Mesenchymal stem cell (in vitro differentiated cells and primary cell): ENCODE measurements around the gene PABPN1.

ENCODE experiments used
- DNase-seq: peaks from one replicate; pipeline ENCODE4 v3.0.0-alpha.2; 2013
- H2AFZ ChIP-seq: one replicate; pipeline ENCODE4 v1.6.1; 2013; ENCODE audit warnings: low read depth, mild to moderate bottlenecking, control low read depth, inconsistent platforms, low read length, moderate library complexity
- H2AK5ac ChIP-seq: 2 replicates; pipeline ENCODE4 v1.6.1; 2013; ENCODE audit warnings: low read length, moderate library complexity, mild to moderate bottlenecking, inconsistent platforms; ENCODE audit not compliant: severe bottlenecking
- H2BK120ac ChIP-seq: one replicate; pipeline ENCODE4 v1.6.1; 2013; ENCODE audit warnings: low read depth, mild to moderate bottlenecking, inconsistent platforms, low read length, moderate library complexity
- H2BK12ac ChIP-seq, 2 experiments: one replicate each; pipeline ENCODE4 v1.6.1; 2013; ENCODE audit warnings: inconsistent platforms in 2 of 2, low read length in 2 of 2, mild to moderate bottlenecking in 2 of 2, moderate library complexity in 2 of 2, control low read depth in 1 of 2
- H2BK15ac ChIP-seq: one replicate; pipeline ENCODE4 v1.6.1; 2013; ENCODE audit warnings: mild to moderate bottlenecking, low read depth, inconsistent platforms; ENCODE audit not compliant: poor library complexity, severe bottlenecking
- H2BK5ac ChIP-seq: 2 replicates; pipeline ENCODE4 v1.6.1; 2013; ENCODE audit warnings: low read depth, mild to moderate bottlenecking, low read length, control low read depth, inconsistent platforms; ENCODE audit not compliant: poor library complexity, severe bottlenecking
- H3K14ac ChIP-seq, 2 experiments: one replicate each; pipeline ENCODE4 v1.6.1; 2013; ENCODE audit warnings: inconsistent platforms in 2 of 2, low read length in 2 of 2, control low read depth in 1 of 2, mild to moderate bottlenecking in 1 of 2, moderate library complexity in 1 of 2
- H3K18ac ChIP-seq, 2 experiments: one replicate each; pipeline ENCODE4 v1.6.1; 2013; ENCODE audit warnings: inconsistent platforms in 2 of 2, low read length in 2 of 2, control low read depth in 1 of 2, low read depth in 1 of 2, mild to moderate bottlenecking in 1 of 2
- H3K23ac ChIP-seq, 2 experiments: one replicate each; pipeline ENCODE4 v1.6.1; 2013; ENCODE audit warnings: inconsistent platforms in 2 of 2, low read length in 2 of 2, mild to moderate bottlenecking in 2 of 2, moderate library complexity in 2 of 2, control low read depth in 1 of 2
- H3K27ac ChIP-seq: 2 replicates; pipeline ENCODE4 v1.5.1; 2013; ENCODE audit warnings: mild to moderate bottlenecking, moderate library complexity, low read length, control low read depth, inconsistent platforms; ENCODE audit not compliant: poor library complexity, severe bottlenecking
- H3K27me3 ChIP-seq, 2 experiments: 2 replicates each; pipeline versions ENCODE4 v1.6.1 to v1.7.0; 2013; ENCODE audit warnings: low read length in 2 of 2, mild to moderate bottlenecking in 2 of 2, moderate library complexity in 2 of 2, control low read depth in 1 of 2, inconsistent platforms in 1 of 2; ENCODE audit not compliant: control insufficient read depth in 1 of 2, insufficient read depth in 1 of 2
- H3K36me3 ChIP-seq, 2 experiments: 2 replicates each; pipeline versions ENCODE4 v1.6.1 to v1.7.0; 2013; ENCODE audit warnings: low read length in 2 of 2, control low read depth in 1 of 2, inconsistent platforms in 1 of 2, low read depth in 1 of 2, mild to moderate bottlenecking in 1 of 2; ENCODE audit not compliant: insufficient read depth in 2 of 2, control insufficient read depth in 1 of 2
- H3K4ac ChIP-seq, 2 experiments: one replicate each; pipeline ENCODE4 v1.6.1; 2013; ENCODE audit warnings: inconsistent platforms in 2 of 2, low read length in 2 of 2, mild to moderate bottlenecking in 2 of 2, moderate library complexity in 2 of 2, control low read depth in 1 of 2, low read depth in 1 of 2
- H3K4me1 ChIP-seq: 2 replicates; pipeline ENCODE4 v1.6.1; 2013; ENCODE audit warnings: low read depth, low read length, control low read depth; ENCODE audit not compliant: control insufficient read depth, insufficient read depth
- H3K4me2 ChIP-seq: 2 replicates; pipeline ENCODE4 v1.6.1; 2013; ENCODE audit warnings: low read length, mild to moderate bottlenecking, inconsistent platforms; ENCODE audit not compliant: poor library complexity, severe bottlenecking
- H3K4me3 ChIP-seq, 2 experiments: 2 replicates each; pipeline versions ENCODE4 v1.5.1 to v1.7.0; 2013; ENCODE audit warnings: low read length in 2 of 2, mild to moderate bottlenecking in 2 of 2, control low read depth in 1 of 2, low read depth in 1 of 2; ENCODE audit not compliant: insufficient read depth in 1 of 2
- H3K79me1 ChIP-seq: replicated peaks from 2 replicates; pipeline ENCODE4 v1.6.1; 2013; ENCODE audit warnings: mild to moderate bottlenecking, control low read depth, low read length, inconsistent platforms; ENCODE audit not compliant: poor library complexity, severe bottlenecking
- H3K9ac ChIP-seq: 2 replicates; pipeline ENCODE4 v1.7.0; 2013; ENCODE audit warnings: mild to moderate bottlenecking, low read length, moderate library complexity
- H3K9me3 ChIP-seq: 2 replicates; pipeline ENCODE4 v1.7.0; 2013; ENCODE audit warnings: mild to moderate bottlenecking, low read length; ENCODE audit not compliant: control insufficient read depth
- H4K8ac ChIP-seq: one replicate; pipeline ENCODE4 v1.6.1; 2013; ENCODE audit warnings: inconsistent platforms, mild to moderate bottlenecking, low read length, moderate library complexity
- H4K91ac ChIP-seq: one replicate; pipeline ENCODE4 v1.6.1; 2013; ENCODE audit warnings: mild to moderate bottlenecking, low read length, inconsistent platforms
- WGBS: methylation state at CpG from one replicate; pipeline ENCODE4 v1.1.7; 2013; ENCODE audit warnings: mixed read lengths; 5-methylcytosine and 5-hydroxymethylcytosine counted together

Gene PABPN1

GRCh38 chr14:23354990-23355389, 33.7 kb downstream of the PABPN1 start:
- peaks cover 9% of the 10 kb centered on the region for H3K4me1 ChIP-seq
- H3K4ac ChIP-seq = no peak overlapping the region
- H2BK12ac ChIP-seq = no peak overlapping the region
- DNase-seq = no peak
- WGBS = 95% methylated on average over 2 of the region's 6 CpGs
- H2BK120ac ChIP-seq = no peak overlapping the region
- H3K9me3 ChIP-seq = no peaks in the 10 kb centered on the region
- no peak overlapping the region for H4K8ac ChIP-seq
- H3K4me2 ChIP-seq = no peak overlapping the region
- H3K27me3 ChIP-seq = peaks cover 0 to 10% of the 10 kb centered on the region in 2 experiments
- no peak overlapping the region for H3K4me3 ChIP-seq
- no peak overlapping the region for H3K27ac ChIP-seq
- no peak overlapping the region for H4K91ac ChIP-seq
- H3K14ac ChIP-seq = no peak overlapping the region
- no peak overlapping the region for H2BK15ac ChIP-seq
- H2BK5ac ChIP-seq = no peak overlapping the region
- peaks cover 12 to 29% of the 10 kb centered on the region in 2 experiments for H3K36me3 ChIP-seq
- no peak overlapping the region for H3K18ac ChIP-seq
- H3K9ac ChIP-seq = no peak overlapping the region
- no peak overlapping the region for H2AK5ac ChIP-seq
- H2AFZ ChIP-seq = no peak overlapping the region
- H3K79me1 ChIP-seq = peaks cover 15% of the 10 kb centered on the region
- H3K23ac ChIP-seq = no peak overlapping the region

DNA sequence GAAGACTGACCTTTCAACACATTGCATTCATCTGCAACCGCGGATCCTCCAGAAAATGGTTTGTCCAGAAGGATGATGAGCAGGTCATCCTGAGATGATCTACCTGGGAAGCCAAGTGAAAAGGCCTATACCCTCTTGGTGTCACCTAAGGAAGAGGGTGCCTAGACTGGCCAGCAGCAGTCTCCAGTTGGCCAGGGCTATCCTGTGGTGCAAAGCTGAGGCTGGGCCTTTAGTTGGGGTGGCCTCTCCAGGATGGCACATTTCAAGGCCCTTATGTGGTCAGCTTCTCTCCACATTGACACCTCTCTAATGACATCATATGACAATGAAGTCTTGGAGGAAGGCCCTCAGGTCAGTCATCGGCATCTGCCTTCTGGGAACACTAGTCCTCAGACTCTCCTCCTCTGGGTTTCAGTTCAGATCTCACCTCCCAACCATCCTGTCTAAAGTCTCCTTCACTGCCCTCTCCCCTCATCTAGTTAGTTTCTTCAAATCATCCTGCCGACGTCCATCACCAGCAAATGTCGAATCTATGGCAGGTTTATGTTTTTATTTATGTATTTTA, 34.7 kb downstream of the PABPN1 start:
- Histone ChIP-seq H2BK5ac (no peak overlapping the region), H3K27ac (no peak overlapping the region), H4K91ac (no peak overlapping the region), H3K27me3 (peaks cover 0 to 10% of the 10 kb centered on the region in 2 experiments), H3K14ac (no peak overlapping the region), H3K9ac (no peak overlapping the region), H2BK12ac (no peak overlapping the region), H3K4ac (no peak overlapping the region), H3K79me1 (peaks cover 23% of the 10 kb centered on the region), H3K18ac (no peak overlapping the region), H2AFZ (no peak overlapping the region), H3K4me2 (no peak overlapping the region), H2AK5ac (no peak overlapping the region), H2BK15ac (no peak overlapping the region), H3K23ac (no peak overlapping the region), H3K4me3 (no peak overlapping the region), H4K8ac (no peak overlapping the region), H3K9me3 (no peaks in the 10 kb centered on the region), H2BK120ac (no peak overlapping the region), H3K4me1 (peaks cover 12% of the 10 kb centered on the region), H3K36me3 (peaks cover 12 to 37% of the 10 kb centered on the region in 2 experiments)
- 94% methylated on average over 3 of the region's 6 CpGs for WGBS
- no peak for DNase-seq

DNA sequence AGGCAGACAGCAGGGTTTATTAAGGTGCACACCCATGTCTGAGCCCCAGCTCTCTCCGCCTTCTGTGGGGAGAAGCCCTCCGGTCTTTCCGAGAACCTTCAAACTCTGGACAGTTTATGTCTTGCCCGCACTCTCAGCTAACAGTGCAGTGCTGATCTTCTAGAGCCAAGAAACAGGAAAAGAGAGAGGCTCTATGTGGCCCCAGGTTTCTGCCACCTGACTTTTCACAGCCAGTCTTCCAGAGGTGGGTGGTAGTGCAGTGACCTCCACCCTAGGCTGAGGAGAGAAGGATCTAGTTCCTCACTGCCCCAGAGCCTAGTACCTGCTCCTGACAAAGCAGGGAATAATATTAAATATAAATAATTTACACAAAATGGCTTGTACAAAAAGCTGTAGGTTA, 35.4 kb downstream of the PABPN1 start:
- H3K23ac ChIP-seq = no peak overlapping the region
- no peak overlapping the region for H3K18ac ChIP-seq
- H3K9ac ChIP-seq = no peak overlapping the region
- no peak overlapping the region for H4K8ac ChIP-seq
- H4K91ac ChIP-seq = no peak overlapping the region
- H3K36me3 ChIP-seq = peaks cover 12 to 37% of the 10 kb centered on the region in 2 experiments
- no peaks in the 10 kb centered on the region for H3K9me3 ChIP-seq
- H2AK5ac ChIP-seq = no peak overlapping the region
- H2BK12ac ChIP-seq = no peak overlapping the region
- H3K4me2 ChIP-seq = no peak overlapping the region
- H3K27me3 ChIP-seq = peaks cover 0 to 6% of the 10 kb centered on the region in 2 experiments
- H3K4me3 ChIP-seq = no peak overlapping the region
- peaks cover 12% of the 10 kb centered on the region for H3K4me1 ChIP-seq
- H2BK15ac ChIP-seq = no peak overlapping the region
- H3K27ac ChIP-seq = no peak overlapping the region
- no peak overlapping the region for H2BK120ac ChIP-seq
- H2AFZ ChIP-seq = no peak overlapping the region
- DNase-seq = no peak
- no peak overlapping the region for H3K14ac ChIP-seq
- H3K79me1 ChIP-seq = peaks cover 29% of the 10 kb centered on the region
- no peak overlapping the region for H2BK5ac ChIP-seq
- no peak overlapping the region for H3K4ac ChIP-seq
- 95% methylated on average over 4 of the region's 4 CpGs for WGBS

- Histone ChIP-seq H2AFZ (no peak overlapping the region), H3K23ac (no peak overlapping the region), H4K8ac (no peak overlapping the region), H3K79me1 (peaks cover 26% of the 10 kb centered on the region), H3K9ac (no peak overlapping the region), H3K36me3 (peaks cover 12 to 37% of the 10 kb centered on the region in 2 experiments), H2BK15ac (no peak overlapping the region), H3K4me2 (no peak overlapping the region), H2BK5ac (no peak overlapping the region), H2AK5ac (no peak overlapping the region), H2BK120ac (no peak overlapping the region), H2BK12ac (no peak overlapping the region), H3K27me3 (peaks cover 0 to 2% of the 10 kb centered on the region in 2 experiments), H3K4me3 (no peak overlapping the region), H3K4me1 (peaks cover 6% of the 10 kb centered on the region), H4K91ac (no peak overlapping the region), H3K18ac (no peak overlapping the region), H3K27ac (no peak overlapping the region), H3K4ac (no peak overlapping the region), H3K14ac (no peak overlapping the region), H3K9me3 (no peaks in the 10 kb centered on the region)
- DNase-seq = no peak
- WGBS = 93% methylated on average over 8 of the region's 8 CpGs
Observed at GRCh38 chr14:23357261-23357660, 36.0 kb downstream of the PABPN1 start.
